ENCODE data around the gene CDC42EP2.
A peak's percentile ranks its signal among the peaks of the same experiment; 100 is the strongest.

CDC42EP2 gene

DNA sequence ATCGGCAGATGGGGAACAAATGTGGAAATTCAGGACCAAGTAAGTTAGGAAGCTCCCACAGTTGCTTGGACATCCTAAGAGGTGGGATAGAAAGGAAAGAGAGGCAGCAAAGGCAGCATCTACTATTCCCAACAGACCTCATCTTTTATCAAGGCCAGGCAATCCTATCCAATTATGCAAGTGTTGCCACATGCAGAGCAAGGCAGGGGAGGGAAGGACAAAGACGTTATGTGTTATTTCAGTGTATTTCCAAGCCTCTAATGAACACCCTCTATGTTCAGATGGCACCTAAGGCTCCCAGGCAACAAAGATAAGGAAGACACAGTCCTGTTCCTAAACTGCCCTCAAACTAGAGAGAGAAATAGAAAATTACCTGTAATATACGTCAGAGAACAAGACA is 49.1 kb downstream of the CDC42EP2 start:
- H3K9ac ChIP-seq (ENCODE audit: low read length), result no peak overlapping the region
- DNase-seq (ENCODE audit: low read depth), result no peak
- no peaks in the 10 kb centered on the region for H3K27me3 ChIP-seq (replicated peaks; ENCODE audit: control insufficient read depth, insufficient read depth, low read length)
- H3K4me3 ChIP-seq (ENCODE audit: low read length), result no peak overlapping the region
- no peaks in the 10 kb centered on the region for H3K36me3 ChIP-seq (ENCODE audit: control insufficient read depth, insufficient read depth, low read length, severe bottlenecking)
- H3K9me3 ChIP-seq (ENCODE audit: control insufficient read depth, low read length), result no peaks in the 10 kb centered on the region
- peaks cover 4% of the 10 kb centered on the region for H3K4me1 ChIP-seq (ENCODE audit: control insufficient read depth, insufficient read depth, low read length)

DNA sequence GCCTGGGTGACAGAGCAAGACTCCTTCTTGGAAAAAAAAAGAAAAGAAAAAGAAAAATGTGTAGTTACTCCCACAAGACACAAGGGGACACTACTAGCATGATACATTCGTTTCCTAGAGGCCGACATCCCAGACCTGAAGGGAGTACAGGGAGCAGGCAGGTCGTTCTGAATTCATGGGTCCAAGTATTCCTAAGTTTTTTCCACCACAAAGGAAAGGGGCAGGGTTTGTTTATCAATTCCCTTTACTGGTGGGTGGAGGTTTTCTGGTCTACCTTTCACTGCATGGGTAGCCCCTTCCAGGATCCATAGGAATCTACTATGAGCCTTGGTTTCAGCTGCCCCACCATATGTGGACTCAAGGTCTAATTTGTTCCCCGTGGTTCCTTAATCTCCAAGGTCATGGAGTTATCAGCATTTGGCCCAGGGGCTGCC is 51.7 kb downstream of the CDC42EP2 start:
- H3K4me1 ChIP-seq (ENCODE audit: control insufficient read depth, insufficient read depth, low read length), result peaks cover 12% of the 10 kb centered on the region
- no peaks in the 10 kb centered on the region for H3K36me3 ChIP-seq (ENCODE audit: control insufficient read depth, insufficient read depth, low read length, severe bottlenecking)
- no peaks in the 10 kb centered on the region for H3K9me3 ChIP-seq (ENCODE audit: control insufficient read depth, low read length)
- H3K4me3 ChIP-seq (ENCODE audit: low read length), result no peak overlapping the region
- DNase-seq (ENCODE audit: low read depth), result peak; percentile 89
- no peaks in the 10 kb centered on the region for H3K27me3 ChIP-seq (replicated peaks; ENCODE audit: control insufficient read depth, insufficient read depth, low read length)
- peak overlapping the region; percentile 18 for H3K9ac ChIP-seq (ENCODE audit: low read length)

DNA sequence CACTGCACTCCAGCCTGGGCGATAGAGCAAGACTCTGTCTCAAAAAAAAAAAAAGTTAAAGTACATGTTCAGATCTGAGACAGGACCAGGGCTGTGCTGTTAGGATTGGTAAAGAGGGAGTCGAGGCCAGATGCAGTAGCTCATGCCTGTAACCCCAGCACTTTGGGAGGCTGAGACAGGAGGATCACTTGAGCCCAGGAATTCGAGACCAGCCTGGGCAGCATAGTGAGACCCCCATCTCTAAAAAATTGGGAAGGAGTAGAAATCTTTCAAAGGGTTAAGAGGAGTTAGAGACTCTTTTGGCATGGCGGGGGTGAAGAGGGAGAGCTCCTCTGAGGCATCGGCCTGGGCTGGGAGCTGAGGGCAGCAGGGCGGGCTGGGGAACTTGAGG is 56.0 kb downstream of the CDC42EP2 start:
- no peaks in the 10 kb centered on the region for H3K36me3 ChIP-seq (ENCODE audit: control insufficient read depth, insufficient read depth, low read length, severe bottlenecking)

More for the DNA sequence above, 56.0 kb downstream of the CDC42EP2 start:
- Histone ChIP-seq H3K4me1 (ENCODE audit: control insufficient read depth, insufficient read depth, low read length) (peaks cover 10% of the 10 kb centered on the region), H3K9me3 (ENCODE audit: control insufficient read depth, low read length) (no peaks in the 10 kb centered on the region), H3K4me3 (ENCODE audit: low read length) (no peak overlapping the region), H3K27me3 (replicated peaks; ENCODE audit: control insufficient read depth, insufficient read depth, low read length) (no peaks in the 10 kb centered on the region), H3K9ac (ENCODE audit: low read length) (peak overlapping the region; percentile 32)
- DNase-seq (ENCODE audit: low read depth), result no peak
